HFFc6 (cell line): ENCODE measurements around the gene KCNMA1. TPM values are rescaled to one million over a fixed set of nuclear protein-coding genes. Genes with fewer than 3 reads are reported as not detected.

Experiments
- DNase-seq: peaks from one replicate; pipeline ENCODE4 v3.0.0-alpha.2; 2018
- H3K27ac Mint-ChIP-seq: 2 replicates; pipeline ENCODE4 v1.8.0; 2020; ENCODE audit warnings: mild to moderate bottlenecking, mixed read lengths
- H3K27me3 Mint-ChIP-seq: 2 replicates; pipeline ENCODE4 v1.8.0; 2021; ENCODE audit warnings: mild to moderate bottlenecking, moderate library complexity, mixed read lengths; ENCODE audit not compliant: insufficient read depth
- H3K36me3 Mint-ChIP-seq: 2 replicates; pipeline ENCODE4 v1.8.0; 2021; ENCODE audit warnings: low read depth, mixed read lengths
- H3K4me1 Mint-ChIP-seq: 2 replicates; pipeline ENCODE4 v1.8.0; 2020; ENCODE audit warnings: low read depth, mixed read lengths
- H3K4me3 Mint-ChIP-seq: 2 replicates; pipeline ENCODE4 v1.8.0; 2020; ENCODE audit warnings: mild to moderate bottlenecking, moderate library complexity, mixed read lengths
- H3K9me3 Mint-ChIP-seq: 2 replicates; pipeline ENCODE4 v1.8.0; 2020; ENCODE audit warnings: mild to moderate bottlenecking, mixed read lengths
- CTCF ChIP-seq: fragments of 200-600 bp; sonication (generic); IDR thresholded peaks from 2 replicates; pipeline ENCODE4 v1.5.0; 2021; ENCODE audit warnings: antibody characterized with exemption, mild to moderate bottlenecking
- total RNA-seq, 6 experiments: library from RNA; stranded (reverse); fragmentation: NEBNext Ultra II Directional; extraction: Animal tissue kit (Norgen Biotek cat#: 25700); gene quantifications; 2 replicates in 1 of 6; 3 replicates in 5 of 6; pipeline ENCODE4 v1.2.3, GENCODE V29; 2021

The KCNMA1 gene
- total RNA-seq, 6 experiments from 2014 or later = 87.1 to 191 (median 93.5) TPM

- Mint-ChIP-seq H3K36me3 (no peaks in the 10 kb centered on the region), H3K27me3 (peaks cover 1% of the 10 kb centered on the region; the same call in 1 of the 2 replicates), H3K27ac (no peak overlapping the region), H3K4me3 (no peak overlapping the region), H3K9me3 (no peaks in the 10 kb centered on the region), H3K4me1 (peaks cover 19% of the 10 kb centered on the region)
- TF ChIP-seq CTCF = no peak
- DNase-seq = no peak
Observed at GRCh38 chr10:76871697-76872295, 765.8 kb downstream of the KCNMA1 start.

- Mint-ChIP-seq H3K27ac (no peak overlapping the region), H3K36me3 (no peaks in the 10 kb centered on the region), H3K27me3 (peaks cover 1% of the 10 kb centered on the region; the same call in 1 of the 2 replicates), H3K4me3 (no peak overlapping the region), H3K9me3 (no peaks in the 10 kb centered on the region), H3K4me1 (peaks cover 19% of the 10 kb centered on the region)
- no peak for TF ChIP-seq CTCF
- no peak for DNase-seq
Observed at GRCh38 chr10:76869931-76870330, 767.7 kb downstream of the KCNMA1 start.

- Mint-ChIP-seq H3K27me3 (peaks cover 1% of the 10 kb centered on the region; the same call in 1 of the 2 replicates), H3K4me3 (no peak overlapping the region), H3K36me3 (no peaks in the 10 kb centered on the region), H3K9me3 (no peaks in the 10 kb centered on the region), H3K27ac (no peak overlapping the region), H3K4me1 (peaks cover 11% of the 10 kb centered on the region)
- TF ChIP-seq CTCF = no peak
- peak; percentile 17 for DNase-seq
Observed at GRCh38 chr10:76868098-76868977, 769.3 kb downstream of the KCNMA1 start.

GRCh38 chr10:76866841-76867586, 770.6 kb downstream of the KCNMA1 start:
- Mint-ChIP-seq H3K4me1 (peaks cover 11% of the 10 kb centered on the region), H3K27ac (no peak overlapping the region), H3K27me3 (peaks cover 1% of the 10 kb centered on the region; the same call in 1 of the 2 replicates), H3K4me3 (no peak overlapping the region), H3K36me3 (no peaks in the 10 kb centered on the region), H3K9me3 (no peaks in the 10 kb centered on the region; the same call in 1 of the 2 replicates)
- TF ChIP-seq CTCF = no peak
- DNase-seq = no peak

- no peaks in the 10 kb centered on the region for H3K36me3 Mint-ChIP-seq
- TF ChIP-seq CTCF = no peak
- no peaks in the 10 kb centered on the region; the same call in 1 of the 2 replicates for H3K9me3 Mint-ChIP-seq
- peaks cover 11% of the 10 kb centered on the region for H3K4me1 Mint-ChIP-seq
- 0 out of 2 replicates have a peak, but pooled peaks cover 1% of the 10 kb centered on the region for H3K27me3 Mint-ChIP-seq
- no peak overlapping the region for H3K27ac Mint-ChIP-seq
- H3K4me3 Mint-ChIP-seq = no peak overlapping the region
- DNase-seq = no peak
Observed at GRCh38 chr10:76864922-76865321, 772.7 kb downstream of the KCNMA1 start.
